T-helper 9 cell (primary cell): ENCODE measurements around the gene MBD4.
"Not testable (repeated sequence)": the region's sequence is repeated elsewhere in the genome, so short reads cannot be mapped to it uniquely, and the experiment has no call there.

ENCODE experiments used
- DNase-seq: peaks from one replicate; pipeline ENCODE4 v3.0.0-alpha.2; 2020

Gene MBD4

GRCh38 chr3:129403450-129403849 lies 36.3 kb downstream of the MBD4 start:
- DNase-seq = no peak

- no peak for DNase-seq
Observed at GRCh38 chr3:129402616-129403015, 37.1 kb downstream of the MBD4 start.

DNA sequence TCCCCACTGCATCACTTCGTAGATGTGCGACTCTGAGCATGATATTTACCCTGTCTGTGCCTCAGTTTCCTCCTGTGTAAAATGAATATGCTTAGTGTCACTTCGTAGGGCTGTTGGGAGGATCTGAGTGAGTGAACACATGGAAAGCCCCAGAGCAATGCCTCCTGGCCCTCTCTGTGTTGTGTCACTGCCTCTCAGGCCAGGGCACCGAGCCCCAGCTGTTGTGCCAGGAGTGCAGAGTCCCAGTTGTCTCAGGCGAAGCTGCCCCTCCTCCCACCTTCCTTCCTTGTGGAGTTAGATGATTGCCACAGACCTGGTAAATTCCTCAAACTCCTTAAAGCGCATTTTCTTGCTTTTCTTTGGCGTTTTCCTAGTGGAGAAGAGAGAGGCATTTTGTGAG lies 37.5 kb downstream of the MBD4 start:
- DNase-seq = no peak

GRCh38 chr3:129399895-129400357 lies 39.8 kb downstream of the MBD4 start:
- DNase-seq = no peak

DNA sequence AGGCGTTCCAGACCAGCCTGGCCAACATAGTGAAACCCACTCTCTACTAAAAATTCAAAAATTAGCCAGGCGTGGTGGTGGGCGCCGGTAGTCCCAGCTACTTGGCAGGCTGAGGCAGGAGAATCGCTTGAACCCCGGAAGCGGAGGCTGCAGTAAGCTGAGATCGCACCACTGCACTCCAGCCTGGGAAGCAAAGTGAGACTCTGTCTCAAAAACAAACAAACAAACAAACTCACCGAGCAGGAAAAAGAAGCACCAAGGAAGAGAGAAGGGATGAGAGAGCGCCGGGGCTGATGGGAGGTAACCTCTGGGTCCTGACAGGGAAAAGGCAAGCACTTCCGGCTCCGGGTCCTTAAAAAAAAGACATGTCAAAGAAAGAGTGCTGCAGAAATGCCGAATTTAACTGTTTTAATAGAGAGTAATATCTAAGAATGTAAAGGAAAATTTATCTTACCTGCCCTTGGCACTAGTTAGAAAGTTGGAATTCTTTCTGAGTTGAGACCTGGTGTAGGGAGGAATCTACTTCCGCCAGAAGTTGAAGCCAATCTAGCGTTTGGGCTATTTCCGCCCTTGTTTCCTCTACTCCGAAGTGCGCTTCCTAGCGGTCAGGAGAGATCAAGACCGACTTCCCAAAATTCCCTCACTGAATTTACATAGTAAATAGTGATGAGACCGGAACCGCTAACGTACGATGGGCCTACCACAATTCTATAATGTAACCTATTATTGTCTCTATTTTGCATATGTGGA lies 40.4 kb downstream of the MBD4 start:
- peak; percentile 62 for DNase-seq

DNA sequence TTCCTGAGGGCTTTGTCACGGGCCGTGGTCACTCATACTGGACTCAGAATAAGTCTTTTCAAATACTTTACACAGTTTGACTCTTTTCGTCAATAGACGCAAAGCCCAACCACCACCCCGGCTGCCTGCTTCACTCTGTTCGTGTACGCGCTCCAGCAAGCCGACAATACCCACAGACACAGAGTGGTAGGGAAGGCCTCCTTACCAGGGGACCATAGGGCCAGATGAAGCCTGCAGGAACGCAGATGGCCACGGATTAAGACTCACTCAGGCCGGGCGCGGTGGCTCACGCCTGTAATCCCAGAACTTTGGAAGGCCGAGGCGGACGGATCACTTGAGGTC lies 41.0 kb downstream of the MBD4 start:
- peak; percentile 5 for DNase-seq

GRCh38 chr3:129393760-129394564 lies 45.8 kb downstream of the MBD4 start:
- DNase-seq = not testable (repeated sequence)

GRCh38 chr3:129393271-129393670 lies 46.5 kb downstream of the MBD4 start:
- no peak for DNase-seq

DNA sequence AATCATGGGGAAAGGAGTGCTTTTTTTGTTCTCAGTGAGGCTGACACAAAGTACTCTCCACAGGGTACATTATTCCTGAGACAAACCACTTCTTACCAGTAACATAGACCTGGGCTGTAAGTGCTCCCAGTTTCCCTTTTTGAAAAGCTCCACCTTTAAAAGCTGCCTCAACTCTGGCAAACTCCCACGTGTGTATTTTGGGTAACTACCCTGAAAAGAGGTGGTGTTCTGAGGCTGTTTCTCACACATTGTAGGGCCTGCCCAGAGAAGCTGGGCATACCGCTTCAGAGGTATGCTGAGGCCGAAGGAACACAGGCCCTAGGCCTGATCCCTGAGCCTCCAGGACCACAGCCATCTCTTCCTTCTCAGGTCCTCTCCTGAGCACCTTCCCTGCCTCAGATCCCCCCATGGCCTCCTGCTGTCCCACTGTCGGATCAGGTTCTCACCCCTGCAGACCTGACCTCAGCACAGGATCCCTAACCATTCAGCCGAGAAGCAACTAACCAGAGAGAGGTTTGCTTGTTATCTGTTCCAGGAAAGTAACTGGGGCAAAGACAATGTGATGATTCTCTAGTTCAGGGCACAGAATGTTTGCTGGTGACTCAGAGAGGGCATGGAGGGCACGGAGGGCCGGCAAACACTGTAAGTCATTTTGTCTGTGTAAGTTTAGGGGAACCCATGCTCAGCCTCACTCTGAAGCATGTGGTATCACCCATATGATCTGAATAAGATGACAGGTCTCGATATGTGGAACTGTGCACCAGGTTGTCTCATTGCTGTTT lies 47.5 kb downstream of the MBD4 start:
- not testable (repeated sequence) for DNase-seq

DNA sequence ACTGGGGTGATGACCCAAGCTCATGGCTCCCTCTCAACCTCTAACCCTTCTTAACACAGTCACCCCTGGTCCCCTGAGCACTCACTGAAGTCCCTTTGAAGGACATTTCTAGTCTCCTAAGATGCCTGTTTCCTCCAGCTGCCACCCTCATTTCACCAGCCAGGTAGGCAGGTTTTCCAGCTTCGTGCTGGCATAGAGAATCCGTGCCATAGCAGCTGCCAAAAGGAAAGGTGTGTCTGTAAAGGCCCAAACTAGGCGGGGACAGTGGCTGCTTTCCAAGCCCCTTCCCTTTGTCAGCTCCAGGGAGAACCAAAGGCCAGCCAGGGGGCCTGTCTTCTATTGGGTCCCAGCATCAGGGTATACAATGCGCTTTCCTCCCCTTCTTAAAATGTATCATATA lies 48.2 kb downstream of the MBD4 start:
- DNase-seq = not testable (repeated sequence)

- DNase-seq = no peak
Observed at GRCh38 chr3:129389572-129389937, 50.2 kb downstream of the MBD4 start.

DNA sequence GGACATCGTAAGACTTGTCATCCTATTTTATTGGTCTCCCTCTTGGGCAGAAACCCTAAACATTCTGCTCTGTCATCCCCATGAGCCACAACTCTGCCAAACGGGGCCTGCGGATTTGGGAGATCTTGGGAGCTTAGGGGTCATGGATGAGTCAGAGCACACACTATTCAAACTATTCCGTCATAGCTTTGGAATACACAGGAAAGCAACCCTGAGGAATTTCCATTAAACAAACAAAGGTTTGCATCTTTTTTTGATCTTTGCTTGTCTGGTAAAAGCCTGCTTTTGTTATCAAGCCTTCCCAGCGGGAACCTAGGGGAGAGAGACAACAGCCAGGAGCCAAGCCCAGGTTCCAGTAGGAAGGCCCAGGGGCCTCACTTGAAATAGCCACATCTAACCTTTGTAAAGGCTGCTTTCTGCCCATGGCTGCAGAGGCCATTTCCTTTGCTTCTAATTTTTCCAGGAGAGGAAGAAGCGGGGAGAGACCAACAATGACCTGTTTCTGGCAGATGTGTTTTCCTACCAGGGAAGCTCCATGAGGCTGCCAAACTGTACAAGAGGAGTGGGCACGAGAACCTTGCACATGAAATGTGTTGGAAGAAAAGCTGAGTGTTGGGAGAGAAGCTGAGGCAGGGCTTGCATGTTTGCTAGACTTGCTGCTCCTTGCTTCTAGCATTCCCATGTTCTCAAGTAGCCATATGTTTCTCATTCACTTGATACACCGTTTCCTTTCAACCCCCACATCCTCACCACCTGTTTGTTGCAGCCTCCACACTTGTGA lies 50.8 kb downstream of the MBD4 start:
- not testable (repeated sequence) for DNase-seq

- DNase-seq = no peak
Observed at GRCh38 chr3:129387487-129387886, 52.3 kb downstream of the MBD4 start.

DNA sequence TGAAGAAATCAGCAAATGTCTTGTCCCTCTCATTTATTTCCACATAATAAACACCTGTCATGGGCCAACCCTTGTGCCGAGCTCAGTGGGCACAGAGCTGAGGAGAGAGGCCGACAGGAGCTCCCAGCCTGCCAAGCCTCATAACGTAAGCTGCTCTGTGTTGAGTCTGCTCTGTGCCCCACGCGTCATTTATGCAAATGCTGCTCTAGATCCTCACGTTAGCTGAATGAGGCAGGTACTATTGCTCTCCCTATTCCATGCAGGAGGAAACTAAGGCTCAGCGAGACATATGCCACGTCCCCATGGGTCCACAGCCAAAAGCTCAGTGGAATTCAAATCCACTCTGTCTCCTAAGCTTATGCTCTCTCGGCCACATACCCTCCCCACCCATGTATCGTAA lies 52.8 kb downstream of the MBD4 start:
- no peak for DNase-seq

- DNase-seq = not testable (repeated sequence)
Observed at GRCh38 chr3:129385507-129385906, 54.2 kb downstream of the MBD4 start.

- no peak for DNase-seq
Observed at GRCh38 chr3:129384594-129385323, 55.0 kb downstream of the MBD4 start.

- not testable (repeated sequence) for DNase-seq
Observed at GRCh38 chr3:129384103-129384502, 55.6 kb downstream of the MBD4 start.

GRCh38 chr3:129383292-129383860 lies 56.4 kb downstream of the MBD4 start:
- peak; percentile 22 for DNase-seq

GRCh38 chr3:129382366-129382765 lies 57.4 kb downstream of the MBD4 start:
- no peak for DNase-seq
